Fibroblast of the conjunctiva (primary cell): Measurements from ENCODE around the gene EEF2.
"Not testable (repeated sequence)": the region's sequence is repeated elsewhere in the genome, so short reads cannot be mapped to it uniquely, and the experiment has no call there.

ENCODE experiments used
- DNase-seq: peaks from one replicate; pipeline ENCODE4 v3.0.0-alpha.2; 2010; ENCODE audit warnings: low read depth

EEF2 gene

GRCh38 chr19:3944018-3944721 lies 41.1 kb downstream of the EEF2 start:
- no peak for DNase-seq

GRCh38 chr19:3942790-3943409 lies 42.4 kb downstream of the EEF2 start:
- DNase-seq, result no peak

GRCh38 chr19:3938300-3938950 lies 46.8 kb downstream of the EEF2 start:
- DNase-seq, result not testable (repeated sequence)

- no peak for DNase-seq
Observed at GRCh38 chr19:3936506-3937442, 48.5 kb downstream of the EEF2 start.

GRCh38 chr19:3932931-3933810 lies 52.1 kb downstream of the EEF2 start, which contains the start of gene NMRK2:
NMRK2 (plus strand) TSS chr19:3933069; CDS start chr19:3933672, 603 bp downstream.
- DNase-seq, result no peak

- no peak for DNase-seq
Observed at GRCh38 chr19:3931041-3931440, 54.2 kb downstream of the EEF2 start.
